NCI-H748 (cell line): ENCODE data around the gene TPR.

Source experiments
- DNase-seq: peaks from one replicate; lab custom pipeline; 2025; ENCODE audit not compliant: unreplicated experiment; lab: John Stamatoyannopoulos, UW

TPR gene

DNA sequence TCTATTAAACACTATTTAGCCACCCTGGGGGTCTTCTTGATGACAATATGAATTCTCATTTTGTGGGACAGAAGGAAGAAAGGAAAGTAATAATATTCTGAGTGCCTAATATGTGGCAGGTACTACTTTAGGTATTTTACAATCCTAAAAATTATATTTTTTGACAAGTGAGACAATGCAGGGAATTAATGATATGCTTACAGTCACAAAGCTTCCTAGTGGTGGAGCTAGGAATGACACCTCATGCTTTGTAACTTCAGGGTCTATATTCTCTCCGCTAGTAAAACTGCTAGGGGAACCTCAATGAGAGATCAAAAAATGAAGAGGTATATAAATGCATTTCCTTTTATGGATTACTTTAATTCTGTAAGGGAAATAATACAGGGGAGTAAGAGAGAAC is 44.3 kb downstream of the TPR start:
- no peak for DNase-seq

DNA sequence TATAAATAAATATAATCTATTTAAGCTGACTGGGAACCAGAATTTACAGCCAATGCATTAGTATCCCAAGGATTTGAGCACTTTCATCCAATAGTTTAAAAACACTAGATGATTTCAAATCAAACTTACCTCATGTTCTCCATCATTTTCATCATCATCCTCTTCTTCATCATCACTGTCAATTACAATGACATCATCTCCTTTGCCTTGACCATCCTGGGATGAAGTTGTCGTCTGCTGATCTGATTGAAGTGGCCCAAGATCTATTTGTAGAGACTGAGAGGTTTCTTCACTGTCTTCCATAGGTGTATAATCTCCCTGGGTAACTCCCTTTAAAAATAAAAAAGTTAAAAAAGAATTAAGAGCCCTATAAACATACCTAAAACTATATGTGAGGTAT is 47.7 kb downstream of the TPR start:
- no peak for DNase-seq

DNA sequence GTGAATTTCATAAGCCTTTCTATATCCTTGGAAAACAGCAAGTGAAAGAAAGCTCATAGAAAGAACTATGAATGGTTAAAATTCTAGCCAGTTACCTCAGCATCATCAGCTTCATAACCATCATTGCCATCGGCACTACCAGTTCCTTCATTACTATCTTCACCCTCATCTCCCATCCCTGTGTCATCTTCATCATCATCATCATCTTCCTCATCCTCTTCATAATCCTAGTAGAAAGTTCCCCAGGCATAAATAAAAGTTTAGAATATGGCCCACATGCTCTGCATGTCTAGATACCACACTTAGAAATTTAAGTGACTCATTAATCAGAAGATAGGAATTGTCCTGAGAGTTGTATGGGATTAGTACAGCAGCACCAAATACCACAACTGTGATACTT is 49.0 kb downstream of the TPR start:
- DNase-seq = no peak

DNA sequence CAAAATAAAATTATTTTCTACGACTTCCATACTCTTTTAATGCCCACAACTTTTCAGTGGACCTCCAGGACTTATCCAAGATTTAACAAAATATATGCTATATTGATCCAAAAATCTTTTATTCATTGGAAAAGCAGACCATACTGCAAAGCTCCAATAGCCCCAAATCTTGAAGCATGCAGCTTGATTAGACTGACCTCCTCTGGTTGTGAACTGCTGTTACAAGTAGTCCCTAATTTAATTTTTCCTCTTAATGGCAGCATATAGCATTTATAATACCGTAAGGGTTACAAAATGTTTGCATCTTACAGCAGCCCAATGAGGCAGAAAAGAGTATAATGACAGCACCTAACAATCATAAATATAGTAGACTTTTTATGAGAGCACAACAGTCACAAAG is 49.8 kb downstream of the TPR start:
- DNase-seq = no peak

DNA sequence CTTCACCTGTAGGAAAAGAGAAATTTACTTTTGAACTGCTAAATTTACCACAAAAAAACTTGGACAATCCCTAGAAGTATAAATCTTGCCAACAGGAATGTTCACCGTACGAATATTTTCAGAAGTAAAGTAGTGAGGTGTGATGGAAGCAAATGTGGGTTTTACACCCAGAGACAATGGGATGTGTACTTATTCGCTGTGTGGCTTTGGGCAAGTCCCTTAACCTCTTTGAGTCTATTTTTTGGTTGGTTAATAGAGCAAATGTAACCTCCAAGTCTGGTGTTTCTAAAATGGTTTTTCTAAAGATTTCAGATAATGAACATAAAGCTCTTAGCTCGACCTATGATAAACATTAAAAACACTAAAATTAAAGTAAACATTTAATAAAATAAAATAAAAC is 51.2 kb downstream of the TPR start:
- DNase-seq = no peak

DNA sequence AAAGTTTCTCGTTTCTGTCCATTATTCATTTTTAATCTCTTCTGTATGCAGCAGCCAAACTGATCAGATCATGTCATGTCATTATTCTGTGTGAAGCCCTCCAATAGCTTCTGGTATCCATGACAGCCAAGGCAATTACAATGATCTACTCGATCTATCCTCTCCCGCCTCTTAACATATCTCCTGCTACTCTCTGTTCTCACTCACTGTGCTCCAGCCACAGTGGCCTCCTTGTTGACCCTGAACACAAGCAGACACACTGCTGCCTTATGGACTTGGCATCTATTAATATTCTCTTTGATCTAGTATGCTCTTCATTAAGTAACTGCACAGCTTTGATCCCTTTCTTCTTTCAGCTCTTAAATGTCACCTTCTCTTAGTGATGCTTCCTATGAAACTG is 59.5 kb downstream of the TPR start:
- DNase-seq = no peak

DNA sequence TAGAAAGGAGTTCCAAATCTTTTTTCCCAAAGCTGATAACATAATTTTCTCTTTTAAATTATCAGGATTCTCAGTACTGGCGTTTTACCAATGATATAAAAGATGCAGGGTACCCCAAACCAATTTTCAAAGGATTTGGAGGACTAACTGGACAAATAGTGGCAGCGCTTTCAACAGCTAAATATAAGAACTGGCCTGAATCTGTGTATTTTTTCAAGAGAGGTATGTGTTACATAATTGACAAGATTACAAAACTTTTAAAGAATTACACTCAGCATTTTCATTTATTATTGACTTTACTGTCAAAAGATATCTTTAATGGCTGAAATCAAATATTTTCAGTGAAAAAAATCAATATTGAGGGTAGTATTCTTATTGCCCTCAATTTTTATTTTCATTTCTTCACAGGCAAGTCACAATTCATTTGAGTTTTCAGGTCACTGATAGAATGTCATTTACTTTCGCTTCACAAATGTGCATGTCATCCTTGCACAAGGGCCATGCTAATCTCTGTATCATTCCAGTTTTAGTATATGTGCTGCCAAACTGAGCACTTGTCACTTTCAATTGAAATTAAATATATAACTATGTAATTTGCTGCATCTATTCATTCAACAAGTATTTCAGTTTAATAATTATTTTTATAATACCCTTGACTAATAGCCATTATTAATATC is 63.5 kb downstream of the TPR start:
- DNase-seq = no peak

DNA sequence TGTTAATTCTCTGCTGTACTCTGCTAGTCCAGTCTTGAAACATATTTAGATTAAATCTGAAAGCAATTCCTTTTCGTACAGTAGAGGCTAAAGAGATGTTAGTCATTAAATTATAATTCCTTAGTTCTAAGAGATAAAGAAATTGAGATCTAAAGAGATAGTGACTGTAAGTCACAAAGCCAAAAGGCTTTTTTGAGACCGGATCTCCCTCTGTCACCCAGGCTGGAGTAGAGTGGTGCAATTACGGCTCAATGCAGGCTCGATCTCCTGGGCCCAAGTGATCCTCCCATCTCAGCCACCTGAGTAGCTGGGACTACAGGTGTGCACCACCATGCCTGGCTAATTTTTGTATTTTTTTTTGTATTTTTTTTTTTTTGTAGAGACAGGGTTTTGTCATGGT is 64.7 kb downstream of the TPR start:
- DNase-seq = no peak

DNA sequence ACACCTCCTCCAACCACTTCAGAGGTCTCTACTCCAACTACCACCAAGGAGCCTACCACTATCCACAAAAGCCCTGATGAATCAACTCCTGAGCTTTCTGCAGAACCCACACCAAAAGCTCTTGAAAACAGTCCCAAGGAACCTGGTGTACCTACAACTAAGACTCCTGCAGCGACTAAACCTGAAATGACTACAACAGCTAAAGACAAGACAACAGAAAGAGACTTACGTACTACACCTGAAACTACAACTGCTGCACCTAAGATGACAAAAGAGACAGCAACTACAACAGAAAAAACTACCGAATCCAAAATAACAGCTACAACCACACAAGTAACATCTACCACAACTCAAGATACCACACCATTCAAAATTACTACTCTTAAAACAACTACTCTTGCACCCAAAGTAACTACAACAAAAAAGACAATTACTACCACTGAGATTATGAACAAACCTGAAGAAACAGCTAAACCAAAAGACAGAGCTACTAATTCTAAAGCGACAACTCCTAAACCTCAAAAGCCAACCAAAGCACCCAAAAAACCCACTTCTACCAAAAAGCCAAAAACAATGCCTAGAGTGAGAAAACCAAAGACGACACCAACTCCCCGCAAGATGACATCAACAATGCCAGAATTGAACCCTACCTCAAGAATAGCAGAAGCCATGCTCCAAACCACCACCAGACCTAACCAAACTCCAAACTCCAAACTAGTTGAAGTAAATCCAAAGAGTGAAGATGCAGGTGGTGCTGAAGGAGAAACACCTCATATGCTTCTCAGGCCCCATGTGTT is 66.6 kb downstream of the TPR start:
- no peak for DNase-seq

DNA sequence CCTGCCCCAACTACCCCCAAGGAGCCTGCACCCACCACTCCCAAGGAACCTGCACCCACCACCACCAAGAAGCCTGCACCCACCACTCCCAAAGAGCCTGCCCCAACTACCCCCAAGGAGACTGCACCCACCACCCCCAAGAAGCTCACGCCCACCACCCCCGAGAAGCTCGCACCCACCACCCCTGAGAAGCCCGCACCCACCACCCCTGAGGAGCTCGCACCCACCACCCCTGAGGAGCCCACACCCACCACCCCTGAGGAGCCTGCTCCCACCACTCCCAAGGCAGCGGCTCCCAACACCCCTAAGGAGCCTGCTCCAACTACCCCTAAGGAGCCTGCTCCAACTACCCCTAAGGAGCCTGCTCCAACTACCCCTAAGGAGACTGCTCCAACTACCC is 67.6 kb downstream of the TPR start:
- no peak for DNase-seq

DNA sequence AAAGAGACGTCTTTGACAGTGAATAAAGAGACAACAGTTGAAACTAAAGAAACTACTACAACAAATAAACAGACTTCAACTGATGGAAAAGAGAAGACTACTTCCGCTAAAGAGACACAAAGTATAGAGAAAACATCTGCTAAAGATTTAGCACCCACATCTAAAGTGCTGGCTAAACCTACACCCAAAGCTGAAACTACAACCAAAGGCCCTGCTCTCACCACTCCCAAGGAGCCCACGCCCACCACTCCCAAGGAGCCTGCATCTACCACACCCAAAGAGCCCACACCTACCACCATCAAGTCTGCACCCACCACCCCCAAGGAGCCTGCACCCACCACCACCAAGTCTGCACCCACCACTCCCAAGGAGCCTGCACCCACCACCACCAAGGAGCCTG is 68.5 kb downstream of the TPR start:
- no peak for DNase-seq

DNA sequence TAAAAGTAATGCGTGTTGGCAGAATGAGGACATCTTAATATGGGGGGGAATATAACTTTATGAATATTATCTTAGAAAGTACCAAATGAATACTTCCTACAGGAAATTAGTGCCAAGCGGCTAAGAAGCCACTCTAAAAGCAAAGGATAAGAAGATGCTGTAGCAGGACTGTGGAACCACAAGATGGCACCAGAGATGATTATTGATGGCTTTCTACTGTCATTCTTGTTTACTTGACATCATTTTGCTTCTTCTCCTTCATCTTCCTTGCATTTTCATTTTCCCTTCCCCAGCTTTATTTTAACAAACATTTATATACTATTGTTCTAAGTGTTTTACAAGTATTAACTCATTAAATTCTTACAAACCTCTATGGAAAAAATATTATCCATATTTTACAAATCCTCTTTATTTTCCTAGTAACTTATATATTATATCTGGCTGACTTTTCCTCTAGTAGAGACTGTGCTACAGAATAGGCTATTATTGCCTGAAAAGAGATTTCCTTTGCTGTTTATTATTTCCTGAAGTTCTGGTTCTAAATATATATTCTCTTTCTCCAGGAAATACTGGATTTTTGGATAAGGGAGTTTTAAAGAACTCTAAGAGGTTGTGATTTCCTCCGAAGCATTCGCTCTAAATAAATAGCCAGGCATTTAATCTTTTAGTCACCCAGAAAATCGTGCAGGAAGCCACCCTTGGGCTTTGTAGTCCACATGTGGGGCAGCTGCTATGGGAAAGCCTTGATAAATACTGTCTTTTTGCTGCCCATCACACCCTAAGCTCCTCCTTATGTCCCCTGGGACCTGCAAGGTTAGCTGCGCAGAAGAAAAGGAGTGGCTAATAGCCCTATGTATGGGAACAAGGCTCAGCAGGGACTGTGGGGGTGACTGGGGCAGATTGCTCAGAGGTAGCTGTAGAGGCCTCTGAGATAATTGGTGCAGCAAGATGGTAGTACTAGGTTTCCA is 69.8 kb downstream of the TPR start:
- peak; percentile 20 for DNase-seq

DNA sequence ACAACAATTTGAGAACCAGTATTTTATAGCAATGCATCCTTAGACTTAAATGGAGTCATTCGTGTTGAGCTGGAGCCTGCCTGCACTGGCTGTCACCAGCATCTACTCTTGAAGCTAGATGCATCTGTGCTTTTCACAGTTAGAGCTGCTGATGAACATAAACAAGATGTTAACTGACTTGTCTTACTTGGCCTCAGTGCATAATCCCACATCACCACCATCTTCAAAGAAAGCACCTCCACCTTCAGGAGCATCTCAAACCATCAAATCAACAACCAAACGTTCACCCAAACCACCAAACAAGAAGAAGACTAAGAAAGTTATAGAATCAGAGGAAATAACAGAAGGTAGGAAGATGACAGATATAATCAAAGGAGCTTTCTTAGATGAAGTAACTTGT is 71.1 kb downstream of the TPR start:
- no peak for DNase-seq

DNA sequence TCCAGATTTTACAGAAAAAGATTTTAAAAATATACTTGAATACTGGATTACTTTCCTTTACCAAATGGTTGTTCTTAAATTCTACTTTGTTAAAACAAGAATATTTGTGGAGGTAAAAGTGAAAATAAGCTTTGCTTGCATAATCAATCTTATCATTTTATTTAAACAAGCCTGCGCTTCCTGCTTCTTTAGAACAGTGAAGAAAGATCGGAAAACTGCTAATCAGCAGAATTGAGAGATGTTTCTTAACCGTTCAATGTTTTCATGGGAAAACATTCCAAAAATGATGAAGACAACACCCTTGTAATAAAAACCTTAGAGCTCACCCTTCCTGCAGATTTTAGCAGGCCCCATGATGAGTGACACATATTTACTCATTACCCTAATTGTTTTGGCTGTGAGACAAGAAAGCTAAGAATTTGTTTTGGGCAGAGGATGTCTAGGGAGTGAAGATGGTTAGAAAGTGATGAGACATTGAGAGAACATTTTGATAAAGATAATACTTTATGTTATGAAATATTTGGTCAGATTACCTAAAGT is 72.6 kb downstream of the TPR start:
- no peak for DNase-seq

DNA sequence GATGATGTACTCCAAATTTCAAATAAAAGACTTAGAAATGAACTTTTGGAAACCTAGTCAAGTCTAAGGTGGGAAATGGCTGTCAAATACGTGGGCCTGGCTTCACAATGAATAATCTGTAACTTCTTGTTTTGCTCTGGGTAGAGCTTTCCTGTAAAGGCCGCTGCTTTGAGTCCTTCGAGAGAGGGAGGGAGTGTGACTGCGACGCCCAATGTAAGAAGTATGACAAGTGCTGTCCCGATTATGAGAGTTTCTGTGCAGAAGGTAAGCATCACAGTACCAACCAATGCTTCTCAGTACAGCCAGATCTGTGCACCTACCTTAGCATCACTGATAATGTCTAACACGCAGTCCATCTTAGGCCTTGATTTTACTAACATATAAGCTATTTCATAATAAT is 73.6 kb downstream of the TPR start:
- no peak for DNase-seq

DNA sequence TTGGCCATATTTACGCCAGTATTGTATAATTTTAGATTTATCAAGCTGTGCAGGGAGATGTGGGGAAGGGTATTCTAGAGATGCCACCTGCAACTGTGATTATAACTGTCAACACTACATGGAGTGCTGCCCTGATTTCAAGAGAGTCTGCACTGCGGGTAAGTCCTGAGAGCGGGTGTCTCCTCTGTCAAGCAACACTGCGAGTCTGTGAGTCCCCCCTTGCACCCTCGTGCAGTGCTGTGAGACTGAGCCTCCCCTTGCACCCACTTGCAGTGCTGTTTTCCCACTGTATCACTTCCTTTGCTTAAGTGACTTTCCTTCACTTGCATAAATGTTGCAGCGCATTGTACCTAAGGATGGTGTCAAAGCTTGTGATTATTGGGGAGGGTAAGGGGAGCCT is 75.0 kb downstream of the TPR start:
- no peak for DNase-seq

DNA sequence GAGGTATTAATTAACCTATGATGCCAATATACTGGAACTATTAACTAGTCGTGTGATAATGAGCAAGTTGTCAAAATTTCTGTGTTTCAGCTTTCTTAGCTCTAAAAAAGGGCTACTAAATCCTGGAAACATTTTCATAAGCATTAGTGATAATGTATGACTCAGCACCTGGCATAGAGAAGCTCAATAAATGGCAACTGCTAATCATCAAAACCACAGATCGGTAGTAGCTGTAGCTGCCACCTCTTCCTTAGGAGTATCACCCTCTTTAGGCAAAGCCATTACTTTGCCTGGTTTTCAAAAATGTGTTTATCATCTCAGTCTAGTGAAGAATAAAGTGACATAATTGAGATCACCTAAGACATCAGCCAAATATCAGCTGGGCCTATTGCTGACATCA is 75.5 kb downstream of the TPR start:
- no peak for DNase-seq

DNA sequence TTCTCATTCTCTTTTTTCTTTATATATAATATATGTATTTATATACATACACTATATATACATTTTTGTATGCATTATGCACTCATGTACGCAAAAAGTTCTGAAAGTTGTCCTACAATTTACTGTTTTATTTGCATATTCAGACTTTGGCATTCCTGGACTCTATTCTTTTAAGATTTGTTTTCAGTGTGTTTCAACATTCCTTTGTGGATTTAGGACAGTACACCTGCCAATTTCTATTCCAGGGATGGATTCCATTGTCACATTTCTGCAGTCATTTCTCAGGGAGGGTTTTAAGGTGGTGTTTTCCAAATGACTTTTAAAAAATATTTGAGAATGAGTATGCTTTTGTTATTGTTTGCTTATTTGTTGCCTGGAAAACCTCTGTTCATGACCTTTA is 76.2 kb downstream of the TPR start:
- no peak for DNase-seq

DNA sequence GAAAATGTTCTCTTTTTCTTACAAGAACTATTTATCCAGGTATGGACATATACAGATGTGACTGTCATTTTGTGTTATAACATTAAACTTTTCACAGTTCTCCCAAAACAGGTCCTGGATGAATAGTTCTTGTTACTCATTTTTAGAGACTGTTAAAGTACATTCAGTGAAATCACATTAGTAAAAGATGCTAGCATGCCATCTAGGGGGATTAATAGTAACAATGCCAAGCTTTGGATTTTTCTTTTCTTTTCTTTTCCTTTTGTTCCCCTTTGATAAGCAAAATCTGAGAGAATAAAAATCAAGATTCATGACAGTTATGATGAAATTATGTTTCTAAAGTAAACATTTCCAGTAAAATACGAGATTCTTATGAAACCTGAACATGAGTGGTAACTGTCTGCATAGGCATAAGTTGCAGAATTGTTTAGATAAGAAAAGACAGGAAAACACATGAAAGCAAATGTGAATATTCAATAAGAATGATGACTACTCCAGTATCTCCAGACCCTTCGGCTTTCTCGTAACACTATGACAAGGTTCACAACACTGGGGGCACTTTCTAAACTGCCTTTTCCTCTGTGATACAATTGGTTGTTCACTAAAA is 77.5 kb downstream of the TPR start:
- DNase-seq = no peak

DNA sequence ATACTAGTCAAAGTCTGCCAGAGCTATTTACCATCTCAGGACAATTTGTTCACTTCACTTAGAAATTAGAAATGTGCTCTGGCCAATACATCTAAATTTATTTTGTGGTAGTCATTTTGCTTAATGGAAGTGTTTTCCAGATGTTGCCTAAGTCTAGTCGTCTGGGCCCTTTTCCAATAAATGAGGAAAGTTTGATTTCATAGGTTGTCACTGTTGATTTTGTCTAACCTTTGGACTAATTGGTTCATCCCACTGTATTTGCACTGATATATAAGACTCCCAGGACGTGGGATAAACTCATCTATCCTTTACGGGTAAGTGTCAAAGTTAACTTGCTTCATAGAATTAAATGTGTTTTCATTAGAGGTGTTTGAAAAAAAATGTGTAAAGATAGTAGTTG is 79.1 kb downstream of the TPR start, which contains the start of gene PRG4:
PRG4 (plus strand) TSS at position 300 of the 400 bp plus-strand sequence.
- no peak for DNase-seq

DNA sequence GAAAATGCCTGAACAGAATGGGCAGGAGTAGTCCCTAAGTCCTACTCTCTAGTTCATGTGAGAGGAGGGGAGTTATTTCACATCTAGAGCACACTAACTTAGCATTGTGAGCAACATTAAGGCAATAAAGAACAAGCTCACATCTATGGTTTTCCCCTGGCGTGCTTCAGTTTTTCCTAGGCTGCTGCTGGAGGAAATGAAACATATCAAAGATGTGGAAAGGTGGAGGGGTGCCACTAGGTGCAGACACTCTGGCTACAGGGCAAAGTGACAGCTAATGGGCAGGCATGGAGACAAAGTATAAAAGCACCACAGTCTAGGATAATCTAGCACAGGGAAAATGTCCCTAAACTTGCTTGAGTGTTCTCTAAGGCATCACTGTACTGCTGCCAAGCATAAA is 82.2 kb downstream of the TPR start:
- no peak for DNase-seq
